Measurements from ENCODE around the gene ZNF761.
"Not testable (repeated sequence)": the region's sequence is repeated elsewhere in the genome, so short reads cannot be mapped to it uniquely, and the experiment has no call there.

ZNF761 gene

DNA sequence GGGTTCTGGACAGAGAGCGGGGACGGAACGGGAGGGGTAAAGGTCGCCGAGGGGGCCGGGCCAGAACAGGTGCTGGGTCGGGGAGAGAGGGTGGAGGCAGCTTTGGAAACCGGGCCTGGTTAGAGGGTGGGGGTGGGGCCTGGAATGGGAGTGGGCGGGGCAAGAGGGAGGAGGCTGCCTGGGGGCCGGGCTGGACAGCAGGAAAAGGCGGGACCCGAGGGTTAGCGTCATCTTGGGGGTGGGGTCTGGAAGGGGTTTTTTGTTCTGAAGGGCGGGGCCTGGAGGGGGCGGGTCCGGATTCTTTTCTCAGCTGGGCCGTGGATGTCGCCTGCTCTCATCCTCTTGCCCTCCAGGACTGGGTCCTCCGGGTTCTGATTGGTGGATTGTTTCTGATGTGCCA is 31.5 kb downstream of the ZNF761 start:
- DNase-seq (ENCODE audit: low read depth, low spot score), result peak; percentile 24
- TF ChIP-seq, protein P1, sequence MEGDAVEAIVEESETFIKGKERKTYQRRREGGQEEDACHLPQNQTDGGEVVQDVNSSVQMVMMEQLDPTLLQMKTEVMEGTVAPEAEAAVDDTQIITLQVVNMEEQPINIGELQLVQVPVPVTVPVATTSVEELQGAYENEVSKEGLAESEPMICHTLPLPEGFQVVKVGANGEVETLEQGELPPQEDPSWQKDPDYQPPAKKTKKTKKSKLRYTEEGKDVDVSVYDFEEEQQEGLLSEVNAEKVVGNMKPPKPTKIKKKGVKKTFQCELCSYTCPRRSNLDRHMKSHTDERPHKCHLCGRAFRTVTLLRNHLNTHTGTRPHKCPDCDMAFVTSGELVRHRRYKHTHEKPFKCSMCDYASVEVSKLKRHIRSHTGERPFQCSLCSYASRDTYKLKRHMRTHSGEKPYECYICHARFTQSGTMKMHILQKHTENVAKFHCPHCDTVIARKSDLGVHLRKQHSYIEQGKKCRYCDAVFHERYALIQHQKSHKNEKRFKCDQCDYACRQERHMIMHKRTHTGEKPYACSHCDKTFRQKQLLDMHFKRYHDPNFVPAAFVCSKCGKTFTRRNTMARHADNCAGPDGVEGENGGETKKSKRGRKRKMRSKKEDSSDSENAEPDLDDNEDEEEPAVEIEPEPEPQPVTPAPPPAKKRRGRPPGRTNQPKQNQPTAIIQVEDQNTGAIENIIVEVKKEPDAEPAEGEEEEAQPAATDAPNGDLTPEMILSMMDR (IDR thresholded peaks at IDR 0.05; ENCODE audit: low read depth, low read length), result no peak
- H3K4me3 ChIP-seq (ENCODE audit: low read depth, low read length), result no peak overlapping the region
- in situ Hi-C loops (cut with HindIII; ENCODE audit: low sequenced_read_pairs), result no loop called here

GRCh38 chr19:53466726-53467484 is 35.1 kb downstream of the ZNF761 start:
- TF ChIP-seq, protein P1 (IDR thresholded peaks at IDR 0.05; ENCODE audit: low read depth, low read length), result no peak
- in situ Hi-C loops (cut with HindIII; ENCODE audit: low sequenced_read_pairs), result no loop called here
- DNase-seq (ENCODE audit: low read depth, low spot score), result no peak
- H3K4me3 ChIP-seq (ENCODE audit: low read depth, low read length), result peak overlapping the region; percentile 88

DNA sequence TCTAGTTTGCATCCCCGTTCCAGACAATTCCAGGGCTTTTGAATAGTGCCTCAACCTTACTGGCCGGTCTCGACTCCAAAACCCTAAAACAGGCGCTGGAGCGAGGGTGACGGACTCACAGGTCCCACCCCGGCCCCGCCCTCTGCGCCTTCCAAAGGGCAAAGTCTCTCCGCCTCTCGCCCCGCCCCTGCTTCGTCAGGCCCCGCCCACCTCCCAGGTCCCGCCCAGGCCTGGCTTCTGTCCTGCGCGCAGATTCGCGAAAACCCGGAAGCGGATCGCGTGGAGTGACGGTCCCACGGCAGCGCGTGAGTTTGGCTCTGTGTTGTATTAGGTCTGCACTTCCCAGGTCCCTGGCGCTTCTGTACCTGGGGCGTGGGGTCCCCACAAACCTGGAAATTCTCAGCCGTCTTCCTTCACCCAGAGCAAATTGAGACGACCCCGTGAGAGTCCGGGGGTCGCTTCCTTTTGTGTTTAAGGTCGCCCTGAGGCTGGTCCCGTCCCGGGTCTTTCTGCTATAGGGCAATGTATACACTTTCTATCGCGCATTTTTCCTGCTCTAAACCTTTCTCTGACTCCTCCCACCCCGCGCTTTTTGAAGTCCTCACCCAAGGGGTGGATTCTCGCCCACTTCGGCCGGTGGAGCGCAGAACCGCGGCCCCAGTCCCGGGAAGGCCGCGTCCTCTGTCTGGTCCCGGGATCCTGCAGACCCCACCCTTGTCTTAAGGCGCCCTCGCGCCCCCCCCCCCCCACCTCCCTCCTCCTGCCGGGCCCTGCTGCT is 35.9 kb downstream of the ZNF761 start, which contains the start of gene ZNF813:
Gene ZNF813 (plus strand): TSS at position 249 of the 778 bp plus-strand sequence. CDS start 16,090 bp downstream, outside the sequence.
- peak; percentile 81 for DNase-seq (ENCODE audit: low read depth, low spot score)
- in situ Hi-C loops (cut with HindIII; ENCODE audit: low sequenced_read_pairs), result no loop called here
- TF ChIP-seq, protein P1 (IDR thresholded peaks at IDR 0.05; ENCODE audit: low read depth, low read length), result no peak
- peak within 1 kb of the TSS; percentile 88 for H3K4me3 ChIP-seq (ENCODE audit: low read depth, low read length)

DNA sequence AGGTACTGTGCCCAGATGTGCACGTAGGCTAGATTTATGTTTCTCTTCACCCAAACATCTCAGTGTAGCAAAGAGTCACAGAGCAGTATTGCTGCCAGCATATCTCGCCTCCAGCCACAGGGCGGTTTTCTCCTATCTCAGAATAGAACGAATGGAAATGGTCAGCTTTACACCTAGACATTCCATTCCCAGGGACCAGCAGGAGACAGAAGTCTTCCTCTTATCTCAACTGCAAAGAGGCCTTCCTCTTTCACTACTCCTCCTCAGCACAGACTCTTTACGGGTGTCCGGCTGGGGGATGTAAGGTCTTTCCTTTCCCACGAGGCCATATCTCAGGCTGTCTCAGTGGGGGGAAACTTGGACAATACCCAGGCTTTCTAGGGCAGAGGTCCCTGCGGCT is 36.8 kb downstream of the ZNF761 start:
- H3K4me3 ChIP-seq (ENCODE audit: low read depth, low read length); DNase-seq (ENCODE audit: low read depth, low spot score); in situ Hi-C loops (cut with HindIII; ENCODE audit: low sequenced_read_pairs): not testable (repeated sequence)

DNA sequence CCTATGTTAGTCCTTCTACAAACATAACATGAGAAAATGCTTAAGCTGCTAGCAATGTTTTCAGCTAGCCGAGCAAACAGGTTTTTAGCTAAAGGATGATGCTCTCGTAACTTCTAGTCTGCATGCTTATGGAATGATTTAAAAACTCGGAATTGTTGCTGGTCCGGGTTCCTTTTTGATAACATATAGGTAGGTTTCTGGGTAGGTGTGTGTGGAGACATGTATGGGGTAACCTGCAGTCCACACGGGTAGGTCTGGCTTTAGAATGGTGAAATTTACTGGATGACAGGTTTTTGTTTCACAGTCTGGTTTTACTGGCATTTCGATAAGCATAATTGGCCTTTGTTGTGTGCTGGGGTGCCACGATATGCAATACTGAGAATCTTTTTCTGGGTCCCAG is 40.1 kb downstream of the ZNF761 start:
- no peak for DNase-seq (ENCODE audit: low read depth, low spot score)
- TF ChIP-seq, protein P1 (IDR thresholded peaks at IDR 0.05; ENCODE audit: low read depth, low read length), result no peak
- in situ Hi-C loops (cut with HindIII; ENCODE audit: low sequenced_read_pairs), result no loop called here
- H3K4me3 ChIP-seq (ENCODE audit: low read depth, low read length), result no peak overlapping the region

GRCh38 chr19:53474832-53475231 is 43.0 kb downstream of the ZNF761 start:
- DNase-seq (ENCODE audit: low read depth, low spot score); in situ Hi-C loops (cut with HindIII; ENCODE audit: low sequenced_read_pairs); H3K4me3 ChIP-seq (ENCODE audit: low read depth, low read length): not testable (repeated sequence)

DNA sequence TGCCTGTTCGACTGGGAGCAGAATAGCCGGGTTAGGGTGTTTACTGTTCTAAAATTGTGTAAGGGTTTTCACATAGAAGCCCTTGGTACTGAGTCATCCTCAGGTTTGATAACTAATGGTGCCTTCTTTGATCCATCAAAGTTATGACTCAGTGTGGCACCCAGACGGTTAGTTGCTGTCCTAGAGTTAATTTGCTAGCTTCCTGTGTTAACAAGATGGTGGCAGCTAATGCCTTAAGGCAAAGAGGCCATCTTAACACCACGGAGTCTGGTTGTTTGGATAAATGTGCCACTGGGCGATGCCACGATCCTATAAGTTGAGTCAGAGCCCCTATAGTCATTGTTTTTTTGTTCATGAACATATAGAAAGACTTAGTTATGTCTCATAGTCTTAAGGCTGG is 43.7 kb downstream of the ZNF761 start:
- H3K4me3 ChIP-seq (ENCODE audit: low read depth, low read length); in situ Hi-C loops (cut with HindIII; ENCODE audit: low sequenced_read_pairs); DNase-seq (ENCODE audit: low read depth, low spot score): not testable (repeated sequence)

DNA sequence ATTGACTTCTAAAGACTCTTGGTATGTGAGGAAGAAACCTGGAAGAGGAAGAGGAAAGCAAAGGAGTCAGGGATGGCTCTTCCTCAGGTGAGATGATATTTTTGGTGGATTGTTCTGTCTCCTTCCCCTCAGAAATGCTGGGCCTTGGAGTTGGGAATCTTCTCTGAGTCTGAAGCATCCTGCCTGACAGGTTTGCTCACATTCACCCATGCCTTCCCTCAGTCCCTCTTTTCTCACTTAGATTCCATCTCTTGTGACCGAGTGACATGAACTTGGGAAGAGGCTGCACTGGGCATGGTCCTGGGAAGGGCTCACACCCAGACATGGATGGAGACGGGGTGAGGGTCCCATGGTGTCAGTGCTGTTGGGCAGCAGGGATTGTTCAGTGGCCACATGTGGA is 52.0 kb downstream of the ZNF761 start:
- in situ Hi-C loops (cut with HindIII; ENCODE audit: low sequenced_read_pairs); H3K4me3 ChIP-seq (ENCODE audit: low read depth, low read length); DNase-seq (ENCODE audit: low read depth, low spot score): not testable (repeated sequence)
